Aorta (tissue), 5 donors: ENCODE measurements around the gene KRTAP5-1. TPM values are rescaled to one million over a fixed set of nuclear protein-coding genes. Genes with fewer than 3 reads are reported as not detected.
"Not testable (repeated sequence)": the region's sequence is repeated elsewhere in the genome, so short reads cannot be mapped to it uniquely, and the experiment has no call there.

ENCODE experiments used
- ATAC-seq: fragments of 200-7000 bp; cut with Tn5 transposase; one replicate; pipeline ENCODE4 v1.9.1; 2022; ENCODE audit warnings: moderate library complexity; ENCODE audit not compliant: low FRiP score
- DNase-seq, 2 donors: peaks; one replicate each; pipeline ENCODE4 v3.0.0-alpha.2; 2020
- H3K27ac ChIP-seq, 2 donors: one replicate each; pipeline ENCODE4 v1.5.1; 2013; ENCODE audit warnings: low read length in 2 of 2, mild to moderate bottlenecking in 2 of 2, moderate library complexity in 2 of 2, control low read depth in 1 of 2, inconsistent platforms in 1 of 2, low read depth in 1 of 2
- H3K27me3 ChIP-seq, 2 donors: one replicate each; pipeline ENCODE4 v1.6.1; 2013; ENCODE audit warnings: control low read depth in 1 of 2, low read length in 1 of 2, mild to moderate bottlenecking in 1 of 2, moderate library complexity in 1 of 2; ENCODE audit not compliant: insufficient read depth in 2 of 2, control insufficient read depth in 1 of 2
- H3K36me3 ChIP-seq, 2 donors: one replicate each; pipeline ENCODE4 v1.6.1; 2013; ENCODE audit warnings: control low read depth in 1 of 2, low read length in 1 of 2, mild to moderate bottlenecking in 1 of 2; ENCODE audit not compliant: insufficient read depth in 2 of 2, control insufficient read depth in 1 of 2
- H3K4me1 ChIP-seq, 2 donors: one replicate each; pipeline ENCODE4 v1.6.1; 2013; ENCODE audit warnings: low read length in 2 of 2, control low read depth in 1 of 2, mild to moderate bottlenecking in 1 of 2, moderate library complexity in 1 of 2; ENCODE audit not compliant: insufficient read depth in 2 of 2, control insufficient read depth in 1 of 2
- H3K4me3 ChIP-seq, 2 donors: one replicate each; pipeline ENCODE4 v1.5.1; 2013; ENCODE audit warnings: low read length in 2 of 2, control low read depth in 1 of 2, mild to moderate bottlenecking in 1 of 2
- H3K9me3 ChIP-seq: one replicate; pipeline ENCODE4 v1.6.1; 2013; ENCODE audit warnings: mild to moderate bottlenecking, low read length; ENCODE audit not compliant: control insufficient read depth
- WGBS, 2 donors: extraction: QIAGEN DNeasy Blood & Tissue Kit; methylation state at CpG; one replicate each; pipeline ENCODE4 v1.1.7; 2013; 5-methylcytosine and 5-hydroxymethylcytosine counted together
- intact Hi-C, 2 donors: fragments of 100-400 bp; cut with DNase I; formaldehyde crosslinking; loops; one replicate each; pipeline versions ENCODE4 v1.14.2 to v1.15.0; 2022
- polyA plus RNA-seq, 2 donors: library from polyadenylated mRNA; stranded (reverse); fragments of 200-250 nt; gene quantifications; one replicate each; pipeline ENCODE4 v1.2.3, GENCODE V29; 2013
- total RNA-seq, 2 donors: library from RNA; stranded (reverse); fragmentation: NEBNext Ultra II Directional; extraction: Animal tissue kit (Norgen Biotek cat#: 25700); gene quantifications; one replicate each; pipeline ENCODE4 v1.2.1, GENCODE V29; 2021
- donor health status: healthy with polysubstance abuse.
- donor health status: Bipolar disorder and iron deficiency.
- donor health status: DM: no; HTN: no; CAD: no.
- donor health status: DM: no; HTN: no; CAD: no.
- donor health status: DM: yes; HTN: yes; CAD: no.

KRTAP5-1 gene
- total and polyA plus RNA-seq, 4 donors = not detected

GRCh38 chr11:1596576-1597121 lies 11.6 kb upstream of the KRTAP5-1 start:
- DNase-seq, H3K36me3 ChIP-seq, H3K4me1 ChIP-seq, H3K27me3 ChIP-seq, H3K4me3 ChIP-seq, intact Hi-C loops, ATAC-seq, H3K27ac ChIP-seq, H3K9me3 ChIP-seq: not testable (repeated sequence)
- WGBS, 2 donors = 79 to 80% methylated on average over 19 of the region's 19 CpGs

- H3K36me3 ChIP-seq, DNase-seq, ATAC-seq, H3K4me1 ChIP-seq, H3K27me3 ChIP-seq, H3K27ac ChIP-seq, H3K4me3 ChIP-seq, H3K9me3 ChIP-seq, intact Hi-C loops: not testable (repeated sequence)
- WGBS, 2 donors = 51 to 54% methylated on average over 11 of the region's 11 CpGs
Measured at GRCh38 chr11:1595994-1596575, 11.0 kb upstream of the KRTAP5-1 start.

GRCh38 chr11:1592628-1593027 lies 7.5 kb upstream of the KRTAP5-1 start:
- intact Hi-C loops = no loop called here

GRCh38 chr11:1589996-1590395 lies 4.9 kb upstream of the KRTAP5-1 start:
- intact Hi-C loops = no loop called here
- no peak for DNase-seq

More at GRCh38 chr11:1592628-1593027, 7.5 kb upstream of the KRTAP5-1 start:
- H3K27ac ChIP-seq = no peak overlapping the region
- DNase-seq (no peak), ATAC-seq (no peak)
- H3K4me1 ChIP-seq = no peaks in the 10 kb centered on the region
- H3K9me3 ChIP-seq = no peaks in the 10 kb centered on the region
- WGBS, 2 donors = 84 to 86% methylated on average over 9 of the region's 9 CpGs
- no peak overlapping the region for H3K4me3 ChIP-seq
- H3K27me3 ChIP-seq = no peaks in the 10 kb centered on the region
- no peaks in the 10 kb centered on the region for H3K36me3 ChIP-seq

GRCh38 chr11:1589191-1589963 lies 4.3 kb upstream of the KRTAP5-1 start:
- H3K4me1 ChIP-seq, H3K27me3 ChIP-seq, H3K36me3 ChIP-seq, ATAC-seq, intact Hi-C loops, H3K27ac ChIP-seq, H3K9me3 ChIP-seq, DNase-seq, H3K4me3 ChIP-seq: not testable (repeated sequence)
- WGBS, 2 donors = 69 to 82% methylated on average over 7 to 8 of the region's 10 CpGs

More at GRCh38 chr11:1589996-1590395, 4.9 kb upstream of the KRTAP5-1 start:
- no peaks in the 10 kb centered on the region for H3K27me3 ChIP-seq
- no peak overlapping the region for H3K4me3 ChIP-seq
- no peak overlapping the region for H3K27ac ChIP-seq
- no peaks in the 10 kb centered on the region for H3K36me3 ChIP-seq
- WGBS, 2 donors = 89 to 91% methylated on average over 6 of the region's 6 CpGs
- no peaks in the 10 kb centered on the region for H3K4me1 ChIP-seq
- no peaks in the 10 kb centered on the region for H3K9me3 ChIP-seq
- ATAC-seq = no peak

- intact Hi-C loops = no loop called here
- Histone ChIP-seq H3K36me3 (no peaks in the 10 kb centered on the region), H3K9me3 (no peaks in the 10 kb centered on the region), H3K4me3 (no peak overlapping the region), H3K27me3 (no peaks in the 10 kb centered on the region), H3K27ac (no peak overlapping the region), H3K4me1 (no peaks in the 10 kb centered on the region)
- DNase-seq (no peak), ATAC-seq (no peak)
- 91 to 92% methylated on average over 2 of the region's 2 CpGs for WGBS, 2 donors
Measured at GRCh38 chr11:1586699-1587098, 1.6 kb upstream of the KRTAP5-1 start.

GRCh38 chr11:1582909-1583308 lies 2.2 kb downstream of the KRTAP5-1 start:
- intact Hi-C loops, DNase-seq, H3K4me1 ChIP-seq, H3K36me3 ChIP-seq, H3K27ac ChIP-seq, H3K4me3 ChIP-seq, H3K27me3 ChIP-seq, ATAC-seq, H3K9me3 ChIP-seq: not testable (repeated sequence)
- 80 to 81% methylated on average over 2 of the region's 2 CpGs for WGBS, 2 donors

- ATAC-seq (no peak), DNase-seq (no peak)
- 92 to 93% methylated on average over 9 of the region's 9 CpGs for WGBS, 2 donors
- Histone ChIP-seq H3K4me3 (no peak overlapping the region), H3K36me3 (no peaks in the 10 kb centered on the region), H3K4me1 (no peaks in the 10 kb centered on the region), H3K27ac (no peak overlapping the region), H3K27me3 (no peaks in the 10 kb centered on the region), H3K9me3 (peaks cover 3% of the 10 kb centered on the region)
- intact Hi-C loops = no loop called here
Measured at GRCh38 chr11:1581976-1582375, 3.1 kb downstream of the KRTAP5-1 start.

- H3K27ac ChIP-seq = no peak overlapping the region
- peaks cover 3% of the 10 kb centered on the region for H3K9me3 ChIP-seq
- H3K27me3 ChIP-seq = no peaks in the 10 kb centered on the region
- DNase-seq (no peak), ATAC-seq (no peak)
- WGBS, 2 donors = 80 to 87% methylated on average over 6 of the region's 6 CpGs
- H3K36me3 ChIP-seq = no peaks in the 10 kb centered on the region
- H3K4me3 ChIP-seq = no peak overlapping the region
- intact Hi-C loops = no loop called here
- no peaks in the 10 kb centered on the region for H3K4me1 ChIP-seq
Measured at GRCh38 chr11:1576825-1577224, 8.3 kb downstream of the KRTAP5-1 start.
